IMR-90 (cell line): ENCODE data around the gene ADGRG6.

Experiments
- CEBPB ChIP-seq: IDR thresholded peaks from 2 replicates; pipeline ENCODE4 v1.6.1; 2012; ENCODE audit warnings: low read depth, low read length, improper control_type of control experiment
- CHD1 ChIP-seq: IDR thresholded peaks from 2 replicates; pipeline ENCODE4 v1.6.1; 2012; ENCODE audit warnings: low read depth, low read length, improper control_type of control experiment
- ELK1 ChIP-seq: fragments of 150-350 bp; IDR thresholded peaks from 2 replicates; pipeline ENCODE4 v1.6.1; 2016; ENCODE audit warnings: low read depth, mild to moderate bottlenecking, low read length, moderate library complexity, borderline replicate concordance
- FOS ChIP-seq: fragments of 150-350 bp; IDR thresholded peaks from 2 replicates; pipeline ENCODE4 v1.6.1; 2016; ENCODE audit warnings: low read depth, low read length
- MAZ ChIP-seq: IDR thresholded peaks from 2 replicates; pipeline ENCODE4 v1.6.1; 2012; ENCODE audit warnings: low read depth, mild to moderate bottlenecking, low read length, improper control_type of control experiment, moderate library complexity, borderline replicate concordance
- MXI1 ChIP-seq: IDR thresholded peaks from 2 replicates; pipeline ENCODE4 v1.6.1; 2012; ENCODE audit warnings: low read depth, mild to moderate bottlenecking, low read length, moderate library complexity, borderline replicate concordance
- POLR2A ChIP-seq: IDR thresholded peaks from 2 replicates; pipeline ENCODE4 v1.6.1; 2012; ENCODE audit warnings: mild to moderate bottlenecking, low read depth, low read length
- RAD21 ChIP-seq: IDR thresholded peaks from 2 replicates; pipeline ENCODE4 v1.6.1; 2012; ENCODE audit warnings: low read length, improper control_type of control experiment
- RCOR1 ChIP-seq: IDR thresholded peaks from 2 replicates; pipeline ENCODE4 v1.6.1; 2012; ENCODE audit warnings: mild to moderate bottlenecking, low read length, improper control_type of control experiment; ENCODE audit not compliant: insufficient replicate concordance
- TF ChIP-seq, protein P1 (sequence below): conservative IDR thresholded peaks from 2 replicates; pipeline ENCODE4 v1.5.1; 2012; ENCODE audit warnings: mild to moderate bottlenecking, low read depth, low read length, improper control_type of control experiment

DNA sequence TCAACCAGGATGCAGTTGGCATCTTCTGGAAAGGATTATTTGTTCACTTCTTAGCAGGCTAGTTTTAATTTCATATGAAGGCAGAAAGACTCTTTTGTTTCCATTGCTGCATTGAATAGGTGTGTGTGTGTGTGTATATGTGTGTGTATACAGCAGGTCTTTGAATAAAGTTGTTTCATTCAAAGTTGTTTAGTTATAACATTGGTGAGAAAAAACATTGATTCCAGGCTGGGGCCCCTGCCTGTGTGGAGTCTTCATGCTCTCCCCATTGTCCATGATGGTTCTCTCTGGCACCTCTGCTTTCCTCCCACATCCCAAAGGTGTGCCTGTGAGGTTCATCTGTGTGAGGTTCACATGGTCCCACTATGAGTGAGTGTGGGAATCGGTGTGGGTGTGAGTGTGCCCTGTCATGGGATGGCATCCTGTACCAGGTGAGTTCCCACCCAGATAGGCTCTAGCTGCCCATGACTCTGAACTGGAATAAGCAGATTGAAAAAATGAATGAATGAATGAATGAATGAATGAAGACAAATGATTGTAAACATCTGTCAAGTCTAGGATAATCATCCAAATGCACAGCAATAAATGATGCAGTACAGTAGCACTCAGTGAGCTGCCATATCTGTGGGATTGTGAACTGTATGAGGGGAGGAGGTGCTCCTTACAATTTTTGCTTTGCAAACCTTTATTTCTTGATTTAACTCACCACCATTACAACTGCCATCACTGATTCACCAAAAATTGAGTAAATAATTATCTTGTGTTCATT lies 156.0 kb downstream of the ADGRG6 start:
- TF ChIP-seq, protein P1, sequence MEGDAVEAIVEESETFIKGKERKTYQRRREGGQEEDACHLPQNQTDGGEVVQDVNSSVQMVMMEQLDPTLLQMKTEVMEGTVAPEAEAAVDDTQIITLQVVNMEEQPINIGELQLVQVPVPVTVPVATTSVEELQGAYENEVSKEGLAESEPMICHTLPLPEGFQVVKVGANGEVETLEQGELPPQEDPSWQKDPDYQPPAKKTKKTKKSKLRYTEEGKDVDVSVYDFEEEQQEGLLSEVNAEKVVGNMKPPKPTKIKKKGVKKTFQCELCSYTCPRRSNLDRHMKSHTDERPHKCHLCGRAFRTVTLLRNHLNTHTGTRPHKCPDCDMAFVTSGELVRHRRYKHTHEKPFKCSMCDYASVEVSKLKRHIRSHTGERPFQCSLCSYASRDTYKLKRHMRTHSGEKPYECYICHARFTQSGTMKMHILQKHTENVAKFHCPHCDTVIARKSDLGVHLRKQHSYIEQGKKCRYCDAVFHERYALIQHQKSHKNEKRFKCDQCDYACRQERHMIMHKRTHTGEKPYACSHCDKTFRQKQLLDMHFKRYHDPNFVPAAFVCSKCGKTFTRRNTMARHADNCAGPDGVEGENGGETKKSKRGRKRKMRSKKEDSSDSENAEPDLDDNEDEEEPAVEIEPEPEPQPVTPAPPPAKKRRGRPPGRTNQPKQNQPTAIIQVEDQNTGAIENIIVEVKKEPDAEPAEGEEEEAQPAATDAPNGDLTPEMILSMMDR, result no peak
- TF ChIP-seq MXI1, result no peak
- no peak for TF ChIP-seq MAZ
- TF ChIP-seq RAD21, result no peak
- TF ChIP-seq RCOR1, result no peak
- no peak for TF ChIP-seq POLR2A
- TF ChIP-seq CEBPB, result no peak
- TF ChIP-seq CHD1, result no peak
- no peak for TF ChIP-seq FOS
- no peak for TF ChIP-seq ELK1
